GM12801 (cell line): Measurements from ENCODE around the gene LRTM2.

Source experiments
- TF ChIP-seq, protein P1 (sequence below): IDR thresholded peaks from one replicate; pipeline ENCODE4 v1.5.1; 2011; ENCODE audit warnings: control low read depth; ENCODE audit not compliant: insufficient read length; ENCODE audit errors: extremely low read depth

LRTM2 gene

GRCh38 chr12:1836241-1836803, 16.0 kb downstream of the LRTM2 start:
- TF ChIP-seq, protein P1, sequence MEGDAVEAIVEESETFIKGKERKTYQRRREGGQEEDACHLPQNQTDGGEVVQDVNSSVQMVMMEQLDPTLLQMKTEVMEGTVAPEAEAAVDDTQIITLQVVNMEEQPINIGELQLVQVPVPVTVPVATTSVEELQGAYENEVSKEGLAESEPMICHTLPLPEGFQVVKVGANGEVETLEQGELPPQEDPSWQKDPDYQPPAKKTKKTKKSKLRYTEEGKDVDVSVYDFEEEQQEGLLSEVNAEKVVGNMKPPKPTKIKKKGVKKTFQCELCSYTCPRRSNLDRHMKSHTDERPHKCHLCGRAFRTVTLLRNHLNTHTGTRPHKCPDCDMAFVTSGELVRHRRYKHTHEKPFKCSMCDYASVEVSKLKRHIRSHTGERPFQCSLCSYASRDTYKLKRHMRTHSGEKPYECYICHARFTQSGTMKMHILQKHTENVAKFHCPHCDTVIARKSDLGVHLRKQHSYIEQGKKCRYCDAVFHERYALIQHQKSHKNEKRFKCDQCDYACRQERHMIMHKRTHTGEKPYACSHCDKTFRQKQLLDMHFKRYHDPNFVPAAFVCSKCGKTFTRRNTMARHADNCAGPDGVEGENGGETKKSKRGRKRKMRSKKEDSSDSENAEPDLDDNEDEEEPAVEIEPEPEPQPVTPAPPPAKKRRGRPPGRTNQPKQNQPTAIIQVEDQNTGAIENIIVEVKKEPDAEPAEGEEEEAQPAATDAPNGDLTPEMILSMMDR, result no peak

- TF ChIP-seq, protein P1, result no peak
Observed at GRCh38 chr12:1836854-1837421, 16.6 kb downstream of the LRTM2 start.

GRCh38 chr12:1837541-1838204, 17.3 kb downstream of the LRTM2 start:
- TF ChIP-seq, protein P1, result no peak

DNA sequence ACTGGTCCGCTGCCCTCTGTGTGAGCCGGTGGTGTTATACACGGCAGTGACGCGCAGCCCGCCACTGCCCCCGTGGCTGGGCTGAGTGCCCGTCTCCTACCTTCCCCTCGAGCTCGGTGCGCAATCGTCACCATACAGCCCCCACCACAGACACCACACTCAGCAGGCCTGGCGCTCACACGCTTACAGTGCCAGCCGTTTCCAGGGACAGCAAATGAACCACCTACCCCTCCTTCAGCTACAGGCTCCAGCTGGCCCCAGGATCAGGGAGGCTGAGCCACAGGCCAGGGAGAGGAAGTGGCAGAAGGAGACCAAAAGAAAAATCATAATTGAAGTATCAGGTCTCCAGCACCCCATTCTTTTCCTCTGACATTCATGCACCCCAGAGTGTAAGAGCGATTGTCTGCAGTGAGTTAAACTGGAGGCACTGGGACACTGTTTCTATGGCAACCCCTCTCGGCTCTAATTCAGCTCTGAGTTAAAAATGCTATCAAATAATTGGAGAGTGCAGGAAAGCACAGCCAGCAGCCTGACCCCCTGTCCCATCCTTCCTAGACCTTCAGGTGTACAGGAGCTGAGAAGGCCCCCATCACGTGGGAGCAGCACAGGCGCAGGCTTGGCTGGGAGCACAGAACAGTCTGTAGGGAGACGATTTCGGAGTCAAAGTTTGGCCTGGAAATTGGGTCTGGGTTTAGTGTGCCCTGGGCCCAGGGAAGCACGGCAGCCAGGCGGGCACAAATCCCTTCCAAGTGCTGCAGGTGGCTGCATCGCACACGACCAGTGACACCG, 18.0 kb downstream of the LRTM2 start:
- TF ChIP-seq, protein P1, result no peak

DNA sequence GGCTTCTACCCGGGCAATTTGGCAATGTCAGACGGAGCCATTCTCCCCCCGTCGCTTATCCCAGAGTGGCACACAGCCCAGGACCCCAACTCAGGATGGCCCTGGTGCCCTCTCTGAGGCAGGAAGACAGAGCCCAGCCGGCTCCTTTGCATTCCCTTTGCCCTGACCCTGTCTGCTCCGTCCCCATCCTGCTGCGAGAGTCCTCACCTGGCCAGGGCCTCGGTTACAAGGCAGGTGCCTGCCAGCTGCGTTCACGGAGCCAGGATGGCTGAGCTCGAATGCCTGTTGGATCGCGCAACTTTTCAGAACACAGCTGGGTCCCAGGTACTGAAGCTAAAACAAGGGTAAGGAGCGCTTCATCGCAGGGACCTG, 18.6 kb downstream of the LRTM2 start:
- TF ChIP-seq, protein P1, result no peak

DNA sequence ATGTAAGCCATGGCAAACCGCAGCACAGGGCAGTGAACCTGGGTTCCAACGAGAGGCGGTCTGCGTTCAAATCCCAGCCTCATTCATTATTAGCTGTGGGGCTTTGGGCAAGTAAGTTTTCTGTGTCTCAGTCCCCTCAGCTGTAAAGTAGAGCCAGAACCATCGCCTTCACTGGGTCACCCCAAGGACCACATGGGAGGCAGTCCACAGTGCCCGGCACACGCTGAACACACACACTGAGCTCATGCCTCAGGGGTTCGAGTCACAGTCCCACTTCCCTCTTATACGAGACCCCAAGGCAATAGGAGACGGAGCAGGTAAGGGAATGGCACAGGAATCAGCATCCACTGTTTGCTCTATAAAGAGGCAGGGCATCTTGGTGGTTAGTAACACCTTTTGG, 19.1 kb downstream of the LRTM2 start:
- TF ChIP-seq, protein P1, result no peak
